Ecto neural progenitor cell (in vitro differentiated cells): ENCODE data around the gene CSNK1D.

Experiments
- DNase-seq: peaks from one replicate; pipeline ENCODE4 v3.0.0-alpha.2; 2018; ENCODE audit warnings: low spot score

The CSNK1D gene

GRCh38 chr17:82240506-82241182 is 32.9 kb downstream of the CSNK1D start:
- no peak for DNase-seq

DNA sequence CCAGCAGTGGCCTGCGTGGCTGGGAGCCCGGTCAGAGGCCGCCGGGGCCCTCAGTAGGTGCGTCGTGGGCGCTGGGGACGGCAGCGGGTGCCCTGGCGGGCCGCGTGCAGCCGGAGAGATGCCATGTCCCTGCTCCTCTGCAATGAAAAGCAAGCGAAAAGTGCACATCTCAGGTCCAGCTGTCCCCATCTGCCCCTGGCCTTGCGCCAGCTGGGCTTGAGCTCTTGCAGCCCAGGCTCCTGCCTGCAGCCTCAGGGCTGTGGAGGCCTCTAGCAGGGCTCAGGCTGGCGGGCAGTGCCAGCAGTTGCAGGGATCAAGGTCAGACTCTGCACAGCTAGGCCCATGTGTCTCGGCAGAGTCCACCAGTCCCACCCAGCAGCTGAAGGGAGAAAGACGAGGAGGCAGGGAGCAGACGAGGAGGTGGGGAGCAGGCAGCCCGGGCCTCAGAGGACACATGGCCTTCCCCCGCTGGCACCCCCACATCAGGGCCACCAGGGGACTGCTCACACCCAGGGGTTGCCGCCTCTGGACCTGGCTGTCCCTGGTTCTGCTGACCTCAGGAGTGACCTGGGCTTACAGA is 33.5 kb downstream of the CSNK1D start:
- DNase-seq: no peak

DNA sequence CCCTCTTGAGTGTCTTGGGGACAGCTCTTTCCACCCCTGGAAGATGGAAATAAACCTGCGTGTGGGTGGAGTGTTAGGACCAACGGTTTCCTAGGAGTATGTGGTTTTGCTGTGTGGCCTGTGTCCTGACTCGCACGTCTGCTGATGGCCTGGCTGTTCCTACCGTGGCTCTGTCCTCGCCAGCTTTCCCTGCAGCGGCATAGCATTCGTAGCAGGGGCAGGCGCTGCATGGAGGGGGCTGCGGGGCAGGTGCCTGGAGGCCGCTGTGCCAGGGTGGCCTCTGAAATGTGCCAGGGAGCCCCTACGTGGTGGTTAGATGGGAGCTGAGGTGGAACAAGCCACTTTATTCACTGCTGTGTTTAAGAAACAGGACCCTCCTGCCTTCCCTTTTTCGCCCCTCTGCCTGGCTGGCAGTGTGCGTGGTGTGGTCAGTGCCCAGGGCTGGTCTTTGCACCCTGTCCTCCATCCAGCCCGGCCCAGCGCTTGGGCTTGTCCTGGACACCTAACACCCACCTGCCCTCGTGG is 34.0 kb downstream of the CSNK1D start:
- DNase-seq: no peak

DNA sequence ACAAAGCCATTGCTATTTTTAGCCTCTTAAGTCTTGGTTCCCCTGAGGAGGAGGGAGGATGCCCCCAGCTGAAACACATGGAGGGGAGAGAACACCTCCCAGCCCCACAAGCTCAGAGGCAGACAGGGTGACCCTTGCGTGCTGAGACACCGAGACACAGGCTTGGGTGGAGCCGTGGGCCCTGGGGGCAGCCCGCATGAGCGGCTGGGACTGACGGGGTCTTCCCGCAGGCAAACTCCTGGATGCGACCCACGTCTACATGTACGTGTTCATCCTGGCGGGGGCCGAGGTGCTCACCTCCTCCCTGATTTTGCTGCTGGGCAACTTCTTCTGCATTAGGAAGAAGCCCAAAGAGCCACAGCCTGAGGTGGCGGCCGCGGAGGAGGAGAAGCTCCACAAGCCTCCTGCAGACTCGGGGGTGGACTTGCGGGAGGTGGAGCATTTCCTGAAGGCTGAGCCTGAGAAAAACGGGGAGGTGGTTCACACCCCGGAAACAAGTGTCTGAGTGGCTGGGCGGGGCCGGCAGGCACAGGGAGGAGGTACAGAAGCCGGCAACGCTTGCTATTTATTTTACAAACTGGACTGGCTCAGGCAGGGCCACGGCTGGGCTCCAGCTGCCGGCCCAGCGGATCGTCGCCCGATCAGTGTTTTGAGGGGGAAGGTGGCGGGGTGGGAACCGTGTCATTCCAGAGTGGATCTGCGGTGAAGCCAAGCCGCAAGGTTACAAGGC is 34.9 kb downstream of the CSNK1D start:
- no peak for DNase-seq

DNA sequence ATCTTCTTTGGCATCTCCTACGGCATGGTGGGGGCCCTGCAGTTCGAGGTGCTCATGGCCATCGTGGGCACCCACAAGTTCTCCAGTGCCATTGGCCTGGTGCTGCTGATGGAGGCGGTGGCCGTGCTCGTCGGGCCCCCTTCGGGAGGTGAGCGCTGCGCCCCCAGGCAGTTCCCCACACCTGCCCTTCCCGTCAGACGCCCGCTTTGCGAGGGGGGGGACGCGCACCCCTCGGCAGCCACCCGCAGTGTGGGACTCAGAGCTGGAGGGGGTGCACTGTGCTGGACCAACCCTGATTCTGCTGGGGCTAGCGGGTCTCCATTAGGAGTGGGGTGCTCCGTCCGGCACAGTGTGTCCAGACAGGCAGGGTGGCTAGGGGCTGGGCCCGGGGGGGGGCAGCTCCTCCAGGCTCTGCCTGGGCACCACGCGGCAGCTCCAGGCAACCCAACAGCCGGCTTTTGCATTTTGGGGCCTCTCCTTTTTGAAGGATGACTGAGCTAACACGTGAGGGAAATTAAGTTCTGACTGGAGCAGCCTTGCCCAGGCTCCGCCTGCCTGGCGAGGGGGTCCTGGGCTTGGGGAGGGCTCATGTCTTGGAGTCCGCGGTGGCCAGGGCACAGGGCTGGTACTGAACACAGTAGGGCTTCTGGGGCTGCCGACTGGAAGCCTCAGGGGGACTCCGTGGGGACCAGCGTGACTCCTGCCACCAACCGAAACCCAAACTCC is 35.6 kb downstream of the CSNK1D start:
- no peak for DNase-seq

DNA sequence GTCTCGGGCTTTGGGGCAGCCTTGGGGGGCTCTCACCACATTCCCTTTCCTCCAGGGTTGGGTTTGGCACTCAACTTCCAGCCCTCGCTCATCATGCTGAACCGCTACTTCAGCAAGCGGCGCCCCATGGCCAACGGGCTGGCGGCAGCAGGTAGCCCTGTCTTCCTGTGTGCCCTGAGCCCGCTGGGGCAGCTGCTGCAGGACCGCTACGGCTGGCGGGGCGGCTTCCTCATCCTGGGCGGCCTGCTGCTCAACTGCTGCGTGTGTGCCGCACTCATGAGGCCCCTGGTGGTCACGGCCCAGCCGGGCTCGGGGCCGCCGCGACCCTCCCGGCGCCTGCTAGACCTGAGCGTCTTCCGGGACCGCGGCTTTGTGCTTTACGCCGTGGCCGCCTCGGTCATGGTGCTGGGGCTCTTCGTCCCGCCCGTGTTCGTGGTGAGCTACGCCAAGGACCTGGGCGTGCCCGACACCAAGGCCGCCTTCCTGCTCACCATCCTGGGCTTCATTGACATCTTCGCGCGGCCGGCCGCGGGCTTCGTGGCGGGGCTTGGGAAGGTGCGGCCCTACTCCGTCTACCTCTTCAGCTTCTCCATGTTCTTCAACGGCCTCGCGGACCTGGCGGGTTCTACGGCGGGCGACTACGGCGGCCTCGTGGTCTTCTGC is 36.3 kb downstream of the CSNK1D start:
- no peak for DNase-seq

- peak; percentile 90 for DNase-seq
Observed at GRCh38 chr17:82236142-82236971, 37.1 kb downstream of the CSNK1D start.

GRCh38 chr17:82235775-82236141 is 37.7 kb downstream of the CSNK1D start:
- DNase-seq: no peak

DNA sequence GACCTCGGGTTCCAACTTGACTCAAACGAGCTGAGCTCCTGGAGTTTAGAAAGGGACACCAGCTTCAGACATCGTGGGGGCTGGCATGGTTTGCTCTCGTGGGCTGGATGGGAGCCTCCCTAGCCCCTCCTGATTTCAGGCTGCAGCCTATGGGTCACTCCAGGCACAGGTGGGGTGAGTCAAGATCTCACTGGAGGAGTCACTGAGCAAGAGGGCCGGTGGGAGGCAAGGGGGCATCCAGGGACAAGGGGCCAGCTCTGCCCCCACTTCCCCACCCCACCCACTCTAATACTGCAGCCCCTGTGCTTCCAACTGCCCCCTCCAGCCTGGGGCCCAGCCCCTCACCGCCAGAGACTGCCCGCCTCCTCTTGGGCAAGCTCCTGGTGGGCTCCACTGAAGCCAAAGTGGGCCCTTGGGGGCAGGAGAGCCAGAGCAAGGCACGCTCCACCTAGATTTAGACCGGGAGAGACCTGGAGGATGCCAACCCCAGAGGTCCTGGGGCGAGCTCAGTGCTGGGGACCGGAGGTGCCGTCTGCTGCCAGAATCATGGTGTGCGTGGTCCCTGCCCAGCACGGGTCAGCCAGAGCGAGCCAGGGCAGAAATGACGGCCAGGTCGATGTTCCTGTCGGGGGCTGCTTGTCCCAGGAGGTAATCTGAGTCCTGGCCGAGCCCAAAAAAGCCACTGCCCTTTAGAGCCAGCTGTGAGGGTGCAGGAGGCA is 38.3 kb downstream of the CSNK1D start:
- DNase-seq: no peak

GRCh38 chr17:82234211-82235055 is 39.1 kb downstream of the CSNK1D start:
- DNase-seq: no peak

DNA sequence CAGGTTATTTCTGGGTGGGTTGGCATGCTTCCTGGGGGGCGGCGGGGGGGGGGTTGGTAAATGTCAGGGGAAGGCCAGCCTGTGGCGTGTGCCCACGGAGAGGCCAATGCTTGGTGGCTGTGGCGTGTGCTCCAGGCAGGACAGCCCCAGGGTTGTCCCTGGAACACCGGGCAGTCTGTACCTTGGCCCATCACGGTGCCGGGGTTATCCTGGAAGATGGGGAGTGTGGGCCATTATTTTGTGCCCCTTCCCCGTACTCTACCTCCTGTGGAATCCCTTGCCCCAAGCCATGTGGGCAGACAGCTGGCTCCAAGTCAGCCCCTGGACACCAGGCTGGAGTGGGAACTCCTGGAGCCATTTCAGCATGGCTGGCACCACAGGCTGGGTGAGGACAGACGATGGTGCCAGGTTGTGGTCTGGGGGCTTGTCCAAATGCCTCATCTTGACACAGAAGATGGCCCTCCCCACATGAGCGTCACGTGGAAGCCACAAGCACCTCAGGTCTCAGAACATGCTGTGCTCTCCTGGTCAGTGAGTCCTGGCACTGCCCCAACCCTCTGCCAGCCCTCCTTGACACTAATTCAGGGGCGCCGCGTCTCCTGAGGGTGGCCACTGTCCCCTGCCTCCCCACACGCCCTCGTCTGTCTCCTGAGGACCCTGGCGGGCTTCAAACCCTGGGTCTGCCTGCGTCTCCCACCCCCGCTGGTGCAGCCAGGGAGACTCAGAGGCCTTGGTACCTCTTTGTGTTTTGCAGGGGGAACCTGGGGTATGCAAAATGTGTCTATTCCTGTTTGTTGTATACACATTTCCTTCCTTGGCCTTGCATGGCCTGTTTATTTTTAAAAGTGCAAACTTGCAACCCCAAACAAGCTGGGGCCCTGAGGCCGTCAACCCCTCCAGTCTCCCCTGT is 40.4 kb downstream of the CSNK1D start:
- no peak for DNase-seq

DNA sequence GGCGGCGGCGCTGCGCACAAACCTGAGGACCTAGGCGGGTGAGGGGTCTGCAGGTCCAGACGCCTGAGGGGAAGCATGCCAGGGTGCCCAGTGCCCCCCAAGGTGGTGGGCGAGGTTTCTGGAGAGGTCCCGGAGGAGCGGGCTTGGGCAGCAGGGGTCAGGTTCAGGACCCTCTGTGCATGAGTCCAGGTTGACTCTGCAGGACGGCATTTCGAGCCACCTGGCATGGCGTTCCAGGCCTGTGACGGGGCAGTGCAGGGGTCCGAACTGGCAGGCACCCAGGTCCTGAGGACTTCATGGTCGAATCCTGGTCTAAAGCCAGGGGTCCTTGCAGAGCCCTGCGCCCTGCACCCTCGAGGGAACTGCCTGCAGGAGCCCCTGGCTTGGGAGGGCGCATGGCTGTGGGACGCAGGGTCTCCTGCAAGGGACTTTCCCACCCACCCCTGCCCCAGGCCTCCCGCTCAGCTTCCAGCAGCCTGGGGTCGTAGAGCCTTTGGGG is 41.1 kb downstream of the CSNK1D start:
- DNase-seq: no peak

DNA sequence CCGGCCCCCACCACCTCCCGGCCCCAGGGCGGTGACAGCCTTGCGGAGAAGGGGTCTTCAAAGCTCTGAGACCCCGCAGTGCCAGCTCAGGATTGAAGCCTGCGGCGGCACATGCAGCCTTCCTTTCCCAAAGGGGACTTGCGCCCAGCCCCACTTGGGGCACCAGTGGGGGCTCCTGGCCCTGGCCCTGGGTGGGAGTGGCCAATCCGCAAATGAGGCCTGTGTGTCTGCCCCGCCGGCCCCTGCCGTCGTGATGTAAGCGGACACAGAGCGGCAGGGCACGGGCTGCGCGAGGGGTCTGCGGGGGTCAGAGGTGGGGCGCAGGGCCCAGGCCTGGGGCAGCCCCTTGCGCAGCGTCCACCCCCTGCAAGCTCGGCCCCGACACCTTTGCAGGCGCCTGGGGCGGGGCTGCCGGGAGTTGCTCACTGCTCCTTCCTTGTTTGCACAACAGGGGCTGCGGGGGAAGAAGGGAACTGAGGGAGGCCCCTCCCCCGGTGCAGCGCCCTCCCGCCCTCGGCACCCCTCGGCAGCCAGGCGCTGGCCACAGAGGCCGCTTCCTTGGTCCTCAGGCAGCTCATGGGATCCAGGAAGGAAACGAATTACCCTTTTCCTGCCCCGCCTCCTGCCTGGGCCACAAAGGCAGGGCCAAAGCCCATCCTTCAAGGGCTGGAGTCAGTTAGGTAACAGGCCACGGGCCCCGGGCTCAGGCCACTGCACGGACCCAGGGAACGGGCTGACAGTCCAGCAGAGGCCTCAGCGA is 41.8 kb downstream of the CSNK1D start:
- DNase-seq: peak; percentile 85

GRCh38 chr17:82231312-82231561 is 42.3 kb downstream of the CSNK1D start:
- DNase-seq: no peak

- DNase-seq: peak; percentile 93
Observed at GRCh38 chr17:82230609-82231311, 42.7 kb downstream of the CSNK1D start.

GRCh38 chr17:82229698-82230608 is 43.5 kb downstream of the CSNK1D start:
- DNase-seq: peak; percentile 70
